ENCODE data around the gene MYO7A.

MYO7A gene

DNA sequence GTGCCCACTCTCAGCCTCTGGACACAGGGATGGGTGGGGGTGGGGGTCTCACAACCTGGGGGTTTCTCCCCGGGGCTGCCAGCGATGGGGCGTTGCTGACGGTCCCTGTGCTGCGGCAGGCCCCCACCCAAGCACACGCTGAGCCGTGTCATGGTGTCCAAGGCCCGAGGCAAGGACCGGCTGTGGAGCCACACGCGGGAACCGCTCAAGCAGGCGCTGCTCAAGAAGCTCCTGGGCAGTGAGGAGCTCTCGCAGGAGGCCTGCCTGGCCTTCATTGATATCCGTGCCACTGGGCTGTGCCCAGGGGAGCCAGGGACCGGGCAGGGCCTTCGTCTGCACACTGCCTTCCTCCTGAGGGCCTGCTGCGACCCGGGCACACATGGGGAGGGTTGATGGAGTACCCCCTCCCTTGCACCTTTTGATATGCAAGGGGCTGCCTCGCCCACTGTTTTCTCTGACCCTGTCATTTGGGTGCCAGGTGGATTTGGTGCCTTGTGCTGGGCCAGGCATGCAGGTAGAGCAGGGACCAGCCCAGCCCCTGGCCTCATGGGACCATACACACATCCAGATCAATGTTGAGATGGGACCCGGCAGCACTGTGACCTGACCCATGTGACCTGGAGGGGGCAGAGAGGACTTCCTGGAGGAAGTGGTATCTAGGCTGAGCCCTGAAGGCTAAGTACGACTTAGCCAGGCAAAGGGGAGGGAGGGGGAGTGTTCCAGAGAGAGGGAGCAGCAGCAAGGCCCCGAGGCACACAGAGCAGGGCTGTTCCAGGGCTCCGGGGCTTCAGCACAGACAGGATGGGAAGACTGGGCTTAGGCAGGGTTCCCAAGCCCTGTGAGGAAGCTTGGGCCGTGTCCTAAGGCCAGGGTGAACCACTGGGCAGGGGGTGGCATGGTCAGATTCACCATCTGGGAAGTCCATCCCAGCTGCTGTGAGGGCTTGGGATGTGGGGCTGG lies 75.2 kb downstream of the MYO7A start:
- no peak for DNase-seq

DNA sequence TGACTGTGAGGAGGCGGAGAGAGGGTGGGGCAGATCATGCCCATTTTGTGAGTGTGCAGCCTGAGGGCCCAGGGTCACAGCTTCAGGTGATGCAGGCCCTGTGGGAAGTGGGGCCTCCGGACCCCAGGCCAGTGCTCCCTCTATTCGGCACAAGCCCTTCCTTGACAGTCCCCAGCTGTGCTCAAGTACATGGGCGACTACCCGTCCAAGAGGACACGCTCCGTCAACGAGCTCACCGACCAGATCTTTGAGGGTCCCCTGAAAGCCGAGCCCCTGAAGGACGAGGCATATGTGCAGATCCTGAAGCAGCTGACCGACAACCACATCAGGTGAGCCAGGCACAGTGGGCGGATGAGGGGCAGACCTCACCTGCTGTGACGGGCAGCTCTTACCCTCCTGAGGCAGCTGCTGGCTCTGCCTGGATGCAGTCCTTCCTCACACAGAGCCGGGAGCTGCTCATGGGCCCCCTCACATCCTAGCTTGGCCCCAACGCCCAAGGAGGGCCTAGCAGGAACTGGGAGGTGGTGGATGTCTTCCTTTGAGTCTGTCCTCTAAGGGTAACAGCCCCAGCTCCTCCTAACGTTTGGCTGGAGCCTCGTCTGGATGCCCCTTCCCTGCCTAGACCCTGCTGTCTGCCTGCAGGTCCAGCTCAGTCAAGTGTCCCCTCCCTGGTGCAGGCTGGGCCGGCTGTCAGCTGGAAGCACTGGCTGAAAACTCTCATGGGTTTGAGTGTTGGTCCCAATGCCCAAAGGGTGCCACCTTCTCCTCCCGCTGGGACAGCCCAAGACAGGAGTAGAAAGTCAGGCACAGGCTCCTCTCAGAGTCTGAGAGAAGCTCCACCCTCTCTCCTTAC lies 76.1 kb downstream of the MYO7A start:
- no peak for DNase-seq

DNA sequence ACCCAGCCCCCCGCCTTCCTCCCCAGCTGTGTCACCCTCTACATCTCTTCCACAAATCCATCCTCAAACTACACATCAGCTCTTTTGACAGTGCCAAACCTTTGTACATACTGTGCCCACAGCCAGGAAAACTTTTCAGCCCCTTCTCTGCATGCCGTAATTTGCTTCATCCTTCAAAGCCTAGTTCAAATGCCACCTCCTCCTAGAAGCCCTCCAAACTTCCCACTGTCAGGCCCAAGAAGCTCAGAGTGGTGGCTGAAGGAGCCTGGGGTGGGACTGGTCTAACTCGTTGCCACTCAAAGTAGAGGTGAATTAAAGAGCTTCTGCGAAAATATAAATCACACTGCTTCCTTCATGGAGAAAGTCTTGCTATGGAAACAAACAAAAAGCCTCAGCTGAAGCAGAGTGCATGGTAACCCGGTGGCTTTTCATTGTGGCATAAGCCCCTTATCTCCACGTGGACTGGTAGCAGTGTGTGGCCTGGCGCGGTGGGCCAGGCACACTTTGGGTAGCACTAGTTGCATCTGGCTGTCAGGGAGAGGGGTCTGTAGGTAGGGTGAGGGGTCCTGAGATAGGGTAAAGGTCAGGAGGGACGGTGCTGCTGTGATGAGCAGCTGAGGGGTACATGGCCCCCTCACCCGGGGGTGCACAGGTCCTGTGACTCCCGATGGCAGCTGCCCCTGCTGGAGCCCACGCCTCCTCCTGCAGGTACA lies 76.9 kb downstream of the MYO7A start:
- no peak for DNase-seq

DNA sequence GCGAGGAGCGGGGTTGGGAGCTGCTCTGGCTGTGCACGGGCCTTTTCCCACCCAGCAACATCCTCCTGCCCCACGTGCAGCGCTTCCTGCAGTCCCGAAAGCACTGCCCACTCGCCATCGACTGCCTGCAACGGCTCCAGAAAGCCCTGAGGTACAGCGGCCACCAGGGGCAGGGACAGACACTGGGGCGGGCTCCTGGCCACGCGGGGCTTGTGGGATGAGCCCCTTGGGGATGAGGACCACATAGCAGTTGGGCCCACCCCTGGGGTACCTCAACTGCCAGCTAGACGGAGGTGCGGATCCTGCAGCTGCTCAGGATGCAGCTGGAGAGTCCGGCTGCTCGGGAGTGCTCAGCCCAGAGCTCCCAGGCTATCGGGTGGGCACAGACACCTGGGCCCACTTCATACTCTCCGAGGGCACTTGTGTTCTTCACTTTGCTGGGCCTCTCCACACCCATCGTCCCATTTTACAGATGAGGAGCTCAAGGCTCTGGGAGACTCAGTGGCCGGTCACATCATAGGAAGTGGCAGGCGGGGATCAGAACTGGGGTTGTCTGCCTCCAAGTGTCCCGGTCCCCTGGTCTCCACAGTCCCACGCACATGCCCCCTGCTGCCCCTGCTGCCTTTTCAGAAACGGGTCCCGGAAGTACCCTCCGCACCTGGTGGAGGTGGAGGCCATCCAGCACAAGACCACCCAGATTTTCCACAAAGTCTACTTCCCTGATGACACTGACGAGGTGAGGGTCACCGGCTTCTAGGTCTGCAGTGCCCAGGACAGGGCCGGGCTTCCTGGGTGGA lies 77.6 kb downstream of the MYO7A start:
- DNase-seq = no peak

DNA sequence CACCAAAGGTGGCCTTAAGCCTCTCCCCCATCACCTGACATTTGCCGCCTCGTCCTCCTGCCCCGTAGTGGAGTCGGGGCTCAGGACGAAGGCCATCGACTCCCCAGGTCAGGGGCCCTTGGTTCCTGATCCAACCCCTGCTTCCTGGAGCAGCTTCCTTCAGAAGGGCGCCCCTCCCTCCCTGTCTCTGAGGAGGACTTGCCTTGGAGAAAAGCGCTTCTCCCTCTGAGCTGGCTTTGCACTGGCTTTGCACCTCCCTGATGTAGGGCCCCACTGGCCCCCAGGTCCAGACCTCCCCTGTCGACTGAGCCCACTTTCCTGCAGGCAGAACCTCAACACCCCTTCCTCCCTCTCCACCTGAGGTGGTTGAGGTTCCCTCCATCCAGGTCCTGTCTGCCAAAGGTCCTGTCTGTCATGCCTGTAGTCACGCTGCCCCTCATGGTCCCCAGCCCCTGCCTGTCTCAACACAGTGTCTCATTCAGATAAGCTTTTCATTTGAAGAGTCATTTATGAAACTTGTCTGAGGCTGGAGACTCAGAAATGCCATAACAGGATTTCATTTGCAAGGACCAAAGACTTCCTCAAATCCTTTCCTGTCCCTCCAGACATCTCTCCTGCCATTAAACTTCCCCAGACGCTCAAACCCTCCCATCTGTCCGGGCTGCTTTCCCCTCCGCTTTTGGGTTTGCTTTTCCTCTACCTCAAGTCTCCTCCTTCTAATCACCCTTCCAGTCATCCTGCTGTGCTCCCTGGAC lies 78.4 kb downstream of the MYO7A start:
- DNase-seq = no peak

DNA sequence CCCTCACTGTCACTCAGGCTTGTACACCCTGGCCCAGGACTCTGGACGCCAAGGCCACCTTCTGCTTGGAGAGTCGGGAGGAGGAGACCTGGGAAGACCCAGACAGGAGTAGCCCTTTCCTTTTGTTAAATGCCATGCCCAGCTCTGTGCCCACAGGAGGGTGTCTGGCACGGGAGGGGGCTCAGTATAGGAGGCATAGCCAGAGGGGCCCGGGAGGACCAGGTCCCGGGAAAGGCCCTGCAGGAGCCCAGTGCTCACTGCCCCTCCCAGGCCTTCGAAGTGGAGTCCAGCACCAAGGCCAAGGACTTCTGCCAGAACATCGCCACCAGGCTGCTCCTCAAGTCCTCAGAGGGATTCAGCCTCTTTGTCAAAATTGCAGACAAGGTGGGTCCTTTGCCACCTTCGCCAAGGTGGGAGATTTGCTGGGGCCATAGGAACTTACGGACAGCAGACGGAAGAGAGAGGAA lies 79.0 kb downstream of the MYO7A start:
- DNase-seq = no peak

DNA sequence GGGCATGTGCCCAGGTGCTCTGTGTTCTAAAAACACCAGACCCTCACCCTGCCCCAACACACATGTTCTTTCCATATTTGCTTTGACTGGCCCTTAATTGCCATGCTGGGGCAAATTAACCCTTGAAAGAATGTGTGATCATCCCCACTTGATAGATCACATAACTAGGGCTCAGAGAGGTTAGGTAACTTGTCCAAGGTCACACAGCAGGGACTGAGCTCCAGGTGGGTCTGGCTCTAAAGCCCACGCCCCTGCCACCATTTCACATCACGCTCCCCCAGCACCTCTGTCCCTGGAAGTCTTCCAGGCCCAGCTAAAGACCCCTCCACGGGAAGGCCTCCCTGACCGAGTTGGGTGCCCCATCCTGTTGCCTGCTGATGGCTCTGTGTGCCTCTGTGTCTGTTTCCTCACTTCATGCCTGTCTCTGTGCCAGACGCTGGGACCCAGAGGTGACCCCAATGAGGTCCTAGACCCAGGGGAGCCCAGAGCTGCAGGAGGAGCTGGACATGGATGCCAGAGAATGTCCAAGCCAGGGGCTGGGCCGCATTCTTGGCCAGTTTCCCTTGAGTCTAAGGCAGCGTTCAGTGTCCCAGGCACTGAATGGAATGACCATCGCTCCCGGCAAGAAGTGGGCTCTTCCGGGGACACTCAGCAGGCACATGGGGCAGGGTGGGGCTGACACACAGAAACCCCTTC lies 79.7 kb downstream of the MYO7A start:
- no peak for DNase-seq

DNA sequence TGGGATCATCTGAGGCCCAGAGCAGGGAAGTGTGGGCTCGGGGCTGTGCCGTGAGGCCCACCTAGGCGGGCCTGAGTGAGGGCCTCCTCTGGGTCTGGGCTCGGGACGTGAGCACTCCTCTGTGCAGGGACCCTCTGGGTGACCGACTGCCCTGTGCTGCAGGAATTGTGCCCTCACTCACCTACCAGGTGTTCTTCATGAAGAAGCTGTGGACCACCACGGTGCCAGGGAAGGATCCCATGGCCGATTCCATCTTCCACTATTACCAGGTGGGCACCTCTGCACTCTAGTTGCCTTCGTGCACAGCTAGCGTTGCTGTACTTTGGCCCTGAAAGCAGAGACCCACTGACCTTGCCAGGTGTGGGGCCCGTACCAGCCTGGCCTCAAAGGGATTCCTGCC lies 80.5 kb downstream of the MYO7A start:
- DNase-seq = no peak

DNA sequence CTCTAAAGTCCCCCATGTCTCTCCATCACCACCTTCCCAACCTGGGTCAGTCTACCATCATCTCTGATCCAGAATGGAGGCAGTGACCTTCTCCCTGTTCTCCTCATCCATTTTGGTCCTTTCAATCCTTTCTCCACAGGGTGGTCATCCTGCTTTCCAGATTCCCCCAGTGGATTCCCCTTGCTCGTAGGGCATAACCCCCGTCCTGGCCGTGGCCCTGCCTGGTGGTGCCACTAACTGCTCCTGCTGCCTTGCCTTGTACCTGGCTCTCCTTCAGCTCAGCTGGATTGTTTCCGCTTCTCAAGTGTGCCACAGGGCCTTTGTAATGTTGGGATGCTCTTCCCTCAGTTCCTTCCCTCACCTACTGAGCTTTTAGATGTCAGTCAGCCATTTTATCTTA lies 81.6 kb downstream of the MYO7A start:
- DNase-seq = no peak

DNA sequence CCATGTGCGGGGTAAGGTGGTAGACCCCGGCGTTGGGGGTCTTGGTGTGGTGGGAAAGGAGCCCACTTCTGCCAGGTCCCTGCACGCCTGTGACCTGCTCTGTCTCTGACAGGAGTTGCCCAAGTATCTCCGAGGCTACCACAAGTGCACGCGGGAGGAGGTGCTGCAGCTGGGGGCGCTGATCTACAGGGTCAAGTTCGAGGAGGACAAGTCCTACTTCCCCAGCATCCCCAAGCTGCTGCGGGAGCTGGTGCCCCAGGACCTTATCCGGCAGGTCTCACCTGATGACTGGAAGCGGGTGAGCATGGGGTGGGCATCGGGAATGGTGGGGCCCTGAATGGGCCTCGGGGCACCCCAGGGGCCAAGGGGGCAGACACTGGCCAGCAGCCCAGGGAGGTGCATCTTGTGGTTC lies 83.0 kb downstream of the MYO7A start:
- no peak for DNase-seq

DNA sequence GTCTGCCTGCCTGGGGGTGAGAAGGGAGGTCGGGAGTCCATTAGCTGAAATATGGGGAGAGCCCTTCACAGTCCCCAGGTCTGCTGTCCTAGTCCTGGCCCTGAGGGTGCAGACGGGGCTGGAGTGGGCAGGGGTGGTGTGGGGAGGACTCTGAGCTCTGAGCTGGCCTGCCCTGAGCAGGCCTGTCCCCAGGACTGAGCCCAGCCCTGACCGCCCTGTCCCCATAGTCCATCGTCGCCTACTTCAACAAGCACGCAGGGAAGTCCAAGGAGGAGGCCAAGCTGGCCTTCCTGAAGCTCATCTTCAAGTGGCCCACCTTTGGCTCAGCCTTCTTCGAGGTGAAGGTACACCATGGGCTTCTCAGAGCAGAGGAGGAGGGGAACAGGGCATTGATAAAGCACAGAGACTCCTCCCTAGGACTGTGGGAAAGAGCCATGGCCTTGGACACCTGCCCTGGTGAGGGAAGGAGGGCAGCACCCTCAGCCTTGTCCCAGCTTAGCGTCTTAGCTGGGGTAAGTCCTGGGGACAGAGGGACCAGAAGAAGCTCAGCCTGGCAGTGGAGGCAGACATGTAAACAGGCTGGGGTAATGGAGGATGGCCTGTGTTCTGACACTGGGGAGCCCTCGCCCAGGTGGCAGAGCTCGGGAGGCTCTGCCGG lies 83.7 kb downstream of the MYO7A start:
- no peak for DNase-seq

DNA sequence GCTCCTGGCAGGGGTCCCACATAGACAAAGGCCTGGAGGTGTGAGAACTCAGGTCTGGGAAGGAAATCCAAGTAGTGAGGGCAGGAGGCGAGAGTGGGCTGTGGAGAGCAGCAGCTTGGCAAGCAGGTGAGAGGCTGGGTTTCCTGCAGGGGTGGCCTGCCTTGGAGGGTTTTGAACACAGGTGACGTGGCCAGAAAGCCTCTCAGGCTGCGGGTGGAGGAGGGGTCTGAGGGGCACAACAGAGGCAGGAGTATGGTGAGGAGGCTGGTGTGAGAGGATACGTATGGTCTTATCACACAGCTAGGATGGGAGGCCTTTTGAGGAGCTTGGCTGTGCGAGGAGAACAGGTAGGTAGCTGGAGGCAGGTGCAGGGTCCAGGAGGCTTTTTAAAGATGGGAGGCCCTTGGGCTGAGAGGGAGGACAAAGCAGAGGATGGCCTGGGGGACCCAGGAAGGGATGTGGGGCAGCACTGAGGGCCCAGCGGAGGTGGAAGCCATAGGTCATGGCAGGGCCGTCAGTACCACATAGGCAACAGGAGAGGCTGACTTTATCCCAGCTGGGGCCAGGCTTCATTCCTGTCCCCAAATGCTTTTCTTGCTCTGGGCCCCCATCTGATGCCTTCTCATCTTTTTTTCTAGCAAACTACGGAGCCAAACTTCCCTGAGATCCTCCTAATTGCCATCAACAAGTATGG lies 84.4 kb downstream of the MYO7A start:
- DNase-seq = no peak

DNA sequence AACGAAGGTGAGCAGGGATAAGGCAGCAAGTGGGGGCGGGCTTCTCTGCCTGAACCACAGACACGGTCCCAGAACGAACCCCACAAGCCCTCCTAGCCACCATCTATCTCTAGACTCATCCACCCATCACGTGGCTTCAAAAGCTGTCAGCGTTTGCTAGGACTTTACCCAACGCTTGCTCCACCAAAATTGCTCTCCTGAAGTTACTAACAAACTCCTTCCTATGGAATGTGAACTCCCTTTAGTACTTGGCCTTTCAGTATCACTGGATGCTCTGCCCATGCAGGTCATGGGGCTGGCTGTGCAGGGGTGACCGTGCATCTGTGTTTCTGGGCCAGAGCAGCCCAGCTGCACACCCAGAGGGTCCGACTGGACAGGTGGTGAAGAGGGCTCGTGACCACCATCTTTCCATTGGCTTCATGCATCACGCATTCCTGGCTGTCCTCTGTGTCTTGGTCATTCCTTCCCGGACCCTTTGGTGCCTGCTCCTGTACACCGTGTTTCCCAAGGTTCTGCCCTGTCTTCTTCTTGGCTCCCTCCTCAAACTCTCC lies 85.1 kb downstream of the MYO7A start:
- no peak for DNase-seq

DNA sequence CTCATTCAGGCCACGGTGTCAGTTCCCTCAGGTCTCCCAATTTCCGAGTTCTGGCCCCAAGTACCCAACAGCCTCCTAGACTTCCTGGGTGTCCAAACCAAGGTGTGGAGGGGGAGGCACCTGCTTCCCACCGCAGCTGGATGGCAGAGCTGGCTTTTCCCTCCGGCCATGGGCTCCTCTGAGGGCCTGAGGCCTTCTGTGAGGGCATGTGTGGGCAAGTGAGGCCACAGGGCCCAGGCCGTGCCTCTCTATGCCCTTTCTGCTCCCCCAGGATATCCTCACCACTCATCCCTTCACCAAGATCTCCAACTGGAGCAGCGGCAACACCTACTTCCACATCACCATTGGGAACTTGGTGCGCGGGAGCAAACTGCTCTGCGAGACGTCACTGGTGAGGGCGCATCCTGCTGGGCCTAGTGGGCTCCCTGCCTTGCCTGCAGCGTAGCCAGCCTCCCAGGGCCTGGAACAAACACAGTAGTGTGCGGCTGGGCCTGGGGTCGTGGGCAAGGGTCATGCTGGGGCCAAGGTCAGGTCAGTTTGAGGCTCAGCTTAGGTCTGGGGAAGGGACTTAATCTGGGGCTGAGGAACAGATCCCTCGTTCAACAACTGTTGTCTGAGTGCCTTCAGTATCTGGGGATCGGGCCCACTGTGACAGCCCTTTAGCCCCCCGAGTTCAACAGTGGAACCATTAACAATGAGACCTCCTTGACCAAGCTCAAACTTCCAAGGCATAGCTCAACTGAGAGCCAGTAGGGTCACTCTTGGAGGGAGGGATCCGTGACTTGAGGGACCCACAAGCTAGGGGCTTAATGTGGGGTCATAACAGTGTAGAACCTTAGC lies 85.8 kb downstream of the MYO7A start:
- no peak for DNase-seq

DNA sequence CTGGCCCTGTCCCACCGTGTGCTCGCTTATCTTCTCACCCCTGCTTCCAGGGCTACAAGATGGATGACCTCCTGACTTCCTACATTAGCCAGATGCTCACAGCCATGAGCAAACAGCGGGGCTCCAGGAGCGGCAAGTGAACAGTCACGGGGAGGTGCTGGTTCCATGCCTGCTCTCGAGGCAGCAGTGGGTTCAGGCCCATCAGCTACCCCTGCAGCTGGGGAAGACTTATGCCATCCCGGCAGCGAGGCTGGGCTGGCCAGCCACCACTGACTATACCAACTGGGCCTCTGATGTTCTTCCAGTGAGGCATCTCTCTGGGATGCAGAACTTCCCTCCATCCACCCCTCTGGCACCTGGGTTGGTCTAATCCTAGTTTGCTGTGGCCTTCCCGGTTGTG lies 86.5 kb downstream of the MYO7A start:
- DNase-seq = no peak

DNA sequence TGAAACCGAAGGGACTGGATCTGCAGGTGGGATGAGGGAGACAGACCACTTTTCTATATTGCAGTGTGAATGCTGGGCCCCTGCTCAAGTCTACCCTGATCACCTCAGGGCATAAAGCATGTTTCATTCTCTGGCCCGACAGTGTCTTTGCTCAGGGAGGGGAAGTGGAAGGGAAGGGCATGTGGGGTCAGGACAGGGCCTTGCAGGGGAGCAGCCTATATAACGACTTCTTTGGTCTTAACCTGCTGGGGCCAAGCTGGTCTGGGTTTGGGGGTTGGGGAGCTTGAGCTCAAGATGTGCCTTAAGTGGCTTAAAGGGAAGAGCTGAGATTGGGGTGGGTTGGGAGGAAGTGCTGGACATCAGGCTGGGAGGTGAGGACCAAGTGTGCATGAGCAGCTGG lies 87.1 kb downstream of the MYO7A start:
- DNase-seq = no peak

DNA sequence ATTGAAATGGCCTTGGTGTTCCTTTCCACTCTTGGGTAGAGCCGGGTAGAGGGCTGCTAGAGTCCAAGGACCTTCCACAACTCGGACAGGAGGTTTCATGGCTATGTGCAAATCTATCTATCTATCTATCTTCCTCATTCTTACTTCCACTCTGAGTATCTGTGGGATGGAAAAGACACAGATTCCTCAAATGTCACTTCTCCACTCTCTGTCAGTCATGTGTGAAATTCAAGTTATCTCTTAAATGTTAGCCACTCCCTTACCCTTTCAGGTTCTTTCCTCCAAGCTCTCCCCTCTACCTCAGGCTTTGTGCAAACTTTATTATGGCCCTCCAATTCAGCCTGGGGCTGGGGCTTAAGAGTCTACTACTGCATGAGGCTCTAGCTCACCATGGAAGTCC lies 89.1 kb downstream of the MYO7A start:
- DNase-seq = no peak

DNA sequence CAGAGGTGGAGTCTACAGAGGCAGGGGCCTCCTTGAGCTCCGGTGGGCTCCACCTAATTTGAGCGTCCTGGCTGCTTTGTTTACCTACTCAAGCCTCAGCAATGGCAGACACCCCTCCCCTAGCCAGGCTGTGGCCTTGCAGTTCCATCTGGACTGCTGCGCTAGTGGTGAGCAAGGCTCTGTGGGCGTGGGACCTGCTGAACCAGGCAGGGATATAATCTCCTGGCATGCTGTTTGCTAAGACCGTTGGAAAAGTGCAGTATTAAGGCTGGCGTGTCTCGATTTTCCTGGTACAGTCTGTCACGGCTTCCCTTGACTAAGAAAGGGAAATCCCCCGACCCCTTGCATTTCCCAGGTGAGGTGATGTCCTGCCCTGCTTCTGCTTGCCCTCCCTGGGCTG lies 95.8 kb downstream of the MYO7A start:
- no peak for DNase-seq

All from activated CD4-positive, alpha-beta T cell treated with anti-CD3 and anti-CD28 coated beads, Interleukin-10, Interleukin-2, amounts not matched to agents 100 ng/mL and 50 ng/mL, durations not matched to agents 16 hours and 8 hours (primary cell).